RWPE2 (cell line): ENCODE measurements around the gene THOC7.
A peak's percentile ranks its signal among the peaks of the same experiment; 100 is the strongest.

Source experiments
- ATAC-seq: fragments of 200-7000 bp; cut with Tn5 transposase; 3 replicates; pipeline ENCODE4 v1.9.1; 2021; ENCODE audit warnings: low read depth
- DNase-seq: peaks from one replicate; pipeline ENCODE4 v3.0.0-alpha.2; 2020; ENCODE audit warnings: low spot score
- H3K27ac ChIP-seq: fragments of 450-650 bp; 2 replicates; pipeline ENCODE4 v1.5.1; 2017; ENCODE audit warnings: mild to moderate bottlenecking; ENCODE audit not compliant: poor library complexity, severe bottlenecking
- H3K27me3 ChIP-seq: fragments of 250-450 bp; sonication (Bioruptor Pico); 2 replicates; pipeline ENCODE4 v1.5.1; 2021; ENCODE audit warnings: mild to moderate bottlenecking, moderate library complexity; ENCODE audit not compliant: insufficient read depth, poor library complexity, severe bottlenecking
- H3K36me3 ChIP-seq: fragments of 250-450 bp; sonication (Bioruptor Pico); 2 replicates; pipeline ENCODE4 v1.5.1; 2020; ENCODE audit warnings: low read depth, mild to moderate bottlenecking, moderate library complexity
- H3K4me1 ChIP-seq: fragments of 250-450 bp; sonication (Bioruptor Pico); 2 replicates; pipeline ENCODE4 v1.5.1; 2021; ENCODE audit warnings: mild to moderate bottlenecking, moderate library complexity; ENCODE audit not compliant: insufficient read depth, poor library complexity, severe bottlenecking
- H3K4me3 ChIP-seq: fragments of 250-450 bp; sonication (Bioruptor Pico); 2 replicates; pipeline ENCODE4 v1.5.1; 2021; ENCODE audit warnings: mild to moderate bottlenecking, moderate library complexity; ENCODE audit not compliant: severe bottlenecking
- H3K9me3 ChIP-seq: fragments of 250-450 bp; sonication (Bioruptor Pico); 2 replicates; pipeline ENCODE4 v1.5.1; 2021; ENCODE audit warnings: mild to moderate bottlenecking, moderate library complexity; ENCODE audit not compliant: severe bottlenecking
- TF ChIP-seq, protein P1 (sequence below): fragments of 450-650 bp; IDR thresholded peaks from one replicate; pipeline ENCODE4 v1.5.1; 2017; ENCODE audit warnings: mild to moderate bottlenecking, moderate library complexity; ENCODE audit not compliant: poor library complexity, severe bottlenecking

THOC7 gene

DNA sequence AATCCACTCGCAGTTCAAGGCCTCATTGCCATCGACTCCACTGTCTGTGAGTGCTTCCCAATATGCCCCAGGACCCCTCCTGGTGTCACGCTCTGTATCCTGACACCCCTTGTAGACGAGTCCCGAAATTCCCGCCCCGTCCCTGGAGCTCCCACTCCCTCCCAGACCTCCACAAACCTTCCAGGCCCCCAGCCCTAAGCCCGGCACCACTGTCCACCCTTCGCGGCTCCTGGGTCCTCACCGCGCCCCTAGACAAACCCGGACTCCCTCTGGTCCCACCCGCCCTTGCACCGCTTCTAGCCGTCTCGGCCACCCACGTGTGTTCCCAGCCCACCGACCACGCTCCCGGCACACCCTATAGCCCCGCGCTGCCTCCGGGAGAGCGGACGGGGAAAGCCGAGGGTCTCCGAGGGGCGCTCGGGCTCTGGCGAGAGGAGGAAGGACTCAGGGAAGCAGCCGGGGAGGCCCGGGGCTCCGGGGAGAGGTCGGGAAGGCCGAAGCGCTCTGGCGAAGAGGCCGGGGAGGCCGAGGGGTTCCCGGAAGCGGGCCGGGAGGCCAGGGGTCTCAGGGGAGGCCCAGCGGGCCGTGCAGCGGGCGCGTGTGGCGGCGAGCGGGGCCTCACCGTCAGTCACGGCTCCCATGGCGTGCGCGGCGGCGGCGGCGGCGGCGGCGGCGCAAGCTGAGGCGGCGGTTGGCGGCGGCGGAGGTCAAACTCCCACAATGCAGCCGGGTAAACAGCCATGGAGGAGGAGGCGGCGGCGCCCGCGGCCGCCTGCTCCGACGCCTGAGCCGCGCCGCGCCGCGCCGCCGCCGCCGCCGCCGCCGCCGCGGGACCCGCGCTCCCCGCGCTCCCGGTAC, at the start of gene THOC7, which contains the start of gene ATXN7:
TSS of gene THOC7 (minus strand) at position 656 of the 858 bp plus-strand sequence. CDS start at position 641, 15 bp downstream.
TSS of gene ATXN7 (plus strand) at position 718 of the 858 bp plus-strand sequence. CDS start 48,732 bp downstream, outside the sequence.
- Histone ChIP-seq H3K27me3 (no peaks in the 10 kb centered on the region), H3K36me3 (peaks cover 6% of the 10 kb centered on the region), H3K9me3 (no peaks in the 10 kb centered on the region), H3K4me3 (peak within 1 kb of the TSS; percentile 96), H3K4me1 (peaks cover 7% of the 10 kb centered on the region), H3K27ac (peak within 1 kb of the TSS; percentile 70)
- TF ChIP-seq, protein P1, sequence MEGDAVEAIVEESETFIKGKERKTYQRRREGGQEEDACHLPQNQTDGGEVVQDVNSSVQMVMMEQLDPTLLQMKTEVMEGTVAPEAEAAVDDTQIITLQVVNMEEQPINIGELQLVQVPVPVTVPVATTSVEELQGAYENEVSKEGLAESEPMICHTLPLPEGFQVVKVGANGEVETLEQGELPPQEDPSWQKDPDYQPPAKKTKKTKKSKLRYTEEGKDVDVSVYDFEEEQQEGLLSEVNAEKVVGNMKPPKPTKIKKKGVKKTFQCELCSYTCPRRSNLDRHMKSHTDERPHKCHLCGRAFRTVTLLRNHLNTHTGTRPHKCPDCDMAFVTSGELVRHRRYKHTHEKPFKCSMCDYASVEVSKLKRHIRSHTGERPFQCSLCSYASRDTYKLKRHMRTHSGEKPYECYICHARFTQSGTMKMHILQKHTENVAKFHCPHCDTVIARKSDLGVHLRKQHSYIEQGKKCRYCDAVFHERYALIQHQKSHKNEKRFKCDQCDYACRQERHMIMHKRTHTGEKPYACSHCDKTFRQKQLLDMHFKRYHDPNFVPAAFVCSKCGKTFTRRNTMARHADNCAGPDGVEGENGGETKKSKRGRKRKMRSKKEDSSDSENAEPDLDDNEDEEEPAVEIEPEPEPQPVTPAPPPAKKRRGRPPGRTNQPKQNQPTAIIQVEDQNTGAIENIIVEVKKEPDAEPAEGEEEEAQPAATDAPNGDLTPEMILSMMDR: no peak
- ATAC-seq (peak; percentile 75), DNase-seq (peak; percentile 60)

DNA sequence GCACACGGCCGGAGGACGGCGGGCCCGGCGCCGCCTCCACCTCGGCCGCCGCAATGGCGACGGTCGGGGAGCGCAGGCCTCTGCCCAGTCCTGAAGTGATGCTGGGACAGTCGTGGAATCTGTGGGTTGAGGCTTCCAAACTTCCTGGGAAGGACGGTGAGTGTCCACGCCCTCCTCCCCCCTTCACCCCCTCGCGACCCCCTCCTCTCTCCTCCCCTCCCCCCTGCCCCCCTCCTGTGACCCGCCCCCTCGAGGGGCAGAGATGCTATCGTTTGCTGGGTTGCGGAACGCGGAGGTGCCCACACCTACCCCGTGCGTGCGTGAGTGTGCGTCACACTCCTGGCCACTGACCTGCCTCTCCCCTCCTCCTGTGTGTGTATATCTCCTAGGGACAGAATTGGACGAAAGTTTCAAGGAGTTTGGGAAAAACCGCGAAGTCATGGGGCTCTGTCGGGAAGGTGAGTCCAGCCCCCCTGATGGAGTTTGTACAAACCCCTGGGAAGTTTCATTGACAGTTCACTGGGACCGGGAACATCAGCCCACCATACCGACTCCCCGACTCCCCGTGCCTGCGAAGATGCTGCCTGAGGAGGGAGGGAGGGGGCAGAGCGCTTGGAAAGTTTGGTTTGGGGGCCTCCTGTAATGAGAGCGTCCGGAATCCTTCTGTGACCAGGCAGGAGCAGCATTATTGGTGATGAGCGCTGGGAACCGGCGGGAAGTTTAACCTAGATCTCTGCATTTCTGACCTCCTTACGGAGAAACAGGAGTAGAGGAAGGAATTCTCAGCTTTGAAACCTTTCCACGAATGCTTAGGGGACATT, 49.4 kb upstream of the THOC7 start:
- no peaks in the 10 kb centered on the region for H3K27me3 ChIP-seq
- ATAC-seq (peak; percentile 59), DNase-seq (peak; percentile 69)
- H3K4me3 ChIP-seq: peak overlapping the region; percentile 85
- H3K9me3 ChIP-seq: no peaks in the 10 kb centered on the region
- peaks cover 17% of the 10 kb centered on the region for H3K4me1 ChIP-seq
- TF ChIP-seq, protein P1: no peak
- peaks cover 37% of the 10 kb centered on the region for H3K36me3 ChIP-seq
- peak overlapping the region; percentile 78 for H3K27ac ChIP-seq

DNA sequence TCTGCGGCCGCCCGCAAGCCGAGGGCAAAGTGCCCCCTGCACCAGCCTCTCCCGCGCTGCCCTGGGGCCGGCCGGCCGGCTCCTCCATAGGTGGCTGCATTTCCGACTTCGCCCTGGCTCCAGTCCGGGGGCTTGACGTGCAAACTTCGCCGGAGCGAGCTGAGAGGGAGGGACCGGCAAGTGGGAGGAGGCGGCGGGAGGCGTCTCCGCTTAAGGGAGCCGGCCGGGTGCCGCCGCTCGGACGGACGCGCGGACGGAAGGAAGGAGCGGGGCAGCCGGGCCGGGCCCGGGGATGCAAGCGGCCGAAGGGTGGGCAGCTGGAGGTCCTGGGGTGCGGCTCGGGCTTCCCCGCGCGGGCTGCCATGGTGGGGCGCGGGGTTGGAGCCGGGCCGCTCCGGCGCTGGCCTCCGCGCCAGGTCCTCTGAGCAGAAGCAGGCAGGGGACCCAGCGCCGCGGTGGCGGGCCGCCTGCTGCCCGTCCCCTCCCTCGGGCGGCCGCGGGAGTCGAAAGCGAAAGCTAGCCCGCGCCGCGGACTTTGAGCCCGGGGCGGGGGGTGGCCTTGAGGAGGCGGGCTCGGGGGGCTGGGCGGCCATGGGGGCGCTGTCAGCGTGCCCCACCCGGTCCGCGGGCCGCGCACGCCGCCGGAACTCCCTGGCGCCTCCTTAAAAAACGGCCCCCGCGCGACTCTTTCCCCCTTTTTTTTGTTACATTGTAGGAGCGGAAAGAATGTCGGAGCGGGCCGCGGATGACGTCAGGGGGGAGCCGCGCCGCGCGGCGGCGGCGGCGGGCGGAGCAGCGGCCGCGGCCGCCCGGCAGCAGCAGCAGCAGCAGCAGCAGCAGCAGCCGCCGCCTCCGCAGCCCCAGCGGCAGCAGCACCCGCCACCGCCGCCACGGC, 48.5 kb upstream of the THOC7 start, which contains the start of gene SCAANT1:
TSS of gene SCAANT1 (minus strand) at position 511 of the 895 bp plus-strand sequence.
- Histone ChIP-seq H3K4me3 (peak within 1 kb of the TSS; percentile 85), H3K9me3 (no peaks in the 10 kb centered on the region), H3K36me3 (peaks cover 30% of the 10 kb centered on the region), H3K27ac (peak within 1 kb of the TSS; percentile 78), H3K4me1 (peaks cover 16% of the 10 kb centered on the region), H3K27me3 (no peaks in the 10 kb centered on the region)
- TF ChIP-seq, protein P1: no peak
- ATAC-seq (peak; percentile 87), DNase-seq (peak; percentile 90)

DNA sequence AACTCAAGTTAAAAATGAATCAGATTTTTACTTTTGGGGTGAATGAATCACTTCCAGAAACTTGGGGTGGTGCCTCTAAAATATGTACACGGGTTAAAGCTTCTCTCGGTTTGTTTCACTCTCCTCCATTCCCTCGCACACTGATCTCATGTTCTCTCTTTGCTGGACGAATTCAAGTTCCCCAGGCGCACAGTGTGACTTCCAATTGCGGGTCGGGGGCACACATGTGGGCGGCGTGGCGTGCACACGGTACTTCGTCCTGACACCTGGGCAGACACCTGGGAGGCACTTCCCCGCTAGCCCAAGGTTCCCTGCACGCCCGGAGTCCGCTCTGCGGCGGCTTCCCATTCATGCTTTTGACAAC, 47.9 kb upstream of the THOC7 start:
- peak overlapping the region; percentile 85 for H3K4me3 ChIP-seq
- H3K27me3 ChIP-seq: no peaks in the 10 kb centered on the region
- peak overlapping the region; percentile 78 for H3K27ac ChIP-seq
- peaks cover 16% of the 10 kb centered on the region for H3K4me1 ChIP-seq
- TF ChIP-seq, protein P1: no peak
- ATAC-seq (no peak; the same call in 2 of the 3 replicates), DNase-seq (no peak)
- H3K36me3 ChIP-seq: peaks cover 24% of the 10 kb centered on the region
- H3K9me3 ChIP-seq: no peaks in the 10 kb centered on the region
